ENCODE data around the gene CRYGB. TPM values are rescaled to one million over a fixed set of nuclear protein-coding genes. Genes with fewer than 3 reads are reported as not detected.
A peak's percentile ranks its signal among the peaks of the same experiment; 100 is the strongest.

CRYGB gene
- total and polyA plus RNA-seq, 2 experiments from 2014 or later: not detected

GRCh38 chr2:208097801-208098200 lies 48.2 kb downstream of the CRYGB start:
- Histone ChIP-seq H3K4me1 (ENCODE audit: low read depth) (no peaks in the 10 kb centered on the region), H3K27ac (no peak overlapping the region), H3K36me3 (no peaks in the 10 kb centered on the region), H3K4me3 (no peak overlapping the region), H3K9me3 (ENCODE audit: low read depth) (no peaks in the 10 kb centered on the region), H3K27me3 (no peaks in the 10 kb centered on the region)
- peak in 1 of 2 donors; percentile 50 for DNase-seq (ENCODE audit: low read depth in 1 of 2, low spot score in 1 of 2)
- no peak for TF ChIP-seq CTCF (IDR thresholded peaks at IDR 0.05; ENCODE audit: low read depth, low read length)

GRCh38 chr2:208097313-208097712 lies 48.6 kb downstream of the CRYGB start:
- H3K27ac ChIP-seq: no peak overlapping the region
- H3K4me3 ChIP-seq: no peak overlapping the region
- H3K36me3 ChIP-seq: no peaks in the 10 kb centered on the region
- TF ChIP-seq CTCF (IDR thresholded peaks at IDR 0.05; ENCODE audit: low read depth, low read length): no peak
- no peaks in the 10 kb centered on the region for H3K9me3 ChIP-seq (ENCODE audit: low read depth)
- no peaks in the 10 kb centered on the region for H3K4me1 ChIP-seq (ENCODE audit: low read depth)
- no peaks in the 10 kb centered on the region for H3K27me3 ChIP-seq
- DNase-seq (ENCODE audit: low read depth in 1 of 2, low spot score in 1 of 2): no peak

- Histone ChIP-seq H3K27ac (no peak overlapping the region), H3K9me3 (ENCODE audit: low read depth) (no peaks in the 10 kb centered on the region), H3K4me3 (no peak overlapping the region), H3K27me3 (no peaks in the 10 kb centered on the region), H3K36me3 (no peaks in the 10 kb centered on the region), H3K4me1 (ENCODE audit: low read depth) (peaks cover 4% of the 10 kb centered on the region)
- no peak for DNase-seq (ENCODE audit: low read depth in 1 of 2, low spot score in 1 of 2)
- no peak for TF ChIP-seq CTCF (IDR thresholded peaks at IDR 0.05; ENCODE audit: low read depth, low read length)
Measured at GRCh38 chr2:208096080-208096479, 49.9 kb downstream of the CRYGB start.

GRCh38 chr2:208093128-208093527 lies 52.8 kb downstream of the CRYGB start:
- no peaks in the 10 kb centered on the region for H3K36me3 ChIP-seq
- H3K27ac ChIP-seq: no peak overlapping the region
- no peaks in the 10 kb centered on the region for H3K27me3 ChIP-seq
- no peak overlapping the region for H3K4me3 ChIP-seq
- H3K9me3 ChIP-seq (ENCODE audit: low read depth): no peaks in the 10 kb centered on the region
- DNase-seq (ENCODE audit: low read depth in 1 of 2, low spot score in 1 of 2): no peak
- TF ChIP-seq CTCF (IDR thresholded peaks at IDR 0.05; ENCODE audit: low read depth, low read length): no peak
- peaks cover 4% of the 10 kb centered on the region for H3K4me1 ChIP-seq (ENCODE audit: low read depth)

Other genes with a start within 250 kb of the CRYGB start
- gene PLEKHM3, start 120.6 kb downstream of the CRYGB start, total RNA-seq: 7.7 and 8.0 TPM in 2 replicates
- 5.5 and 6.7 TPM in 2 replicates for gene PLEKHM3, start 120.6 kb downstream of the CRYGB start, polyA plus RNA-seq
- not detected in 2 replicates for gene CRYGD, start 21.6 kb downstream of the CRYGB start, total RNA-seq
- not detected in 2 replicates for gene CRYGD, start 21.6 kb downstream of the CRYGB start, polyA plus RNA-seq
- gene CRYGC, start 16.3 kb downstream of the CRYGB start, total RNA-seq: not detected in 2 replicates
- not detected in 2 replicates for gene CRYGC, start 16.3 kb downstream of the CRYGB start, polyA plus RNA-seq
- gene CRYGA, start 17.4 kb upstream of the CRYGB start, total RNA-seq: not detected in 2 replicates
- not detected in 2 replicates for gene CRYGA, start 17.4 kb upstream of the CRYGB start, polyA plus RNA-seq
- gene C2orf80, start 43.9 kb upstream of the CRYGB start, total RNA-seq: not detected in 2 replicates
- not detected in 2 replicates for gene C2orf80, start 43.9 kb upstream of the CRYGB start, polyA plus RNA-seq
- 85.4 and 138 TPM in 2 replicates for gene IDH1, start 108.9 kb upstream of the CRYGB start, total RNA-seq
- gene IDH1, start 108.9 kb upstream of the CRYGB start, polyA plus RNA-seq: 118 and 164 TPM in 2 replicates
- 15.3 and 24.3 TPM in 2 replicates for gene PIKFYVE, start 120.1 kb upstream of the CRYGB start, total RNA-seq
- gene PIKFYVE, start 120.1 kb upstream of the CRYGB start, polyA plus RNA-seq: 7.3 and 7.5 TPM in 2 replicates